Fibroblast of skin of right biceps (primary cell): Measurements from ENCODE around the gene NUP214.
A peak's percentile ranks its signal among the peaks of the same experiment; 100 is the strongest.
"Not testable (repeated sequence)": the region's sequence is repeated elsewhere in the genome, so short reads cannot be mapped to it uniquely, and the experiment has no call there.

Experiments used
- DNase-seq: peaks from one replicate; pipeline ENCODE4 v3.0.0-alpha.2; 2013

Gene NUP214

GRCh38 chr9:131237931-131238401 lies 112.6 kb downstream of the NUP214 start:
- DNase-seq = peak; percentile 81

GRCh38 chr9:131238402-131239021 lies 113.1 kb downstream of the NUP214 start:
- DNase-seq = peak; percentile 56

- no peak for DNase-seq
These were observed 114.0 kb downstream of the NUP214 start for GRCh38 chr9:131239161-131239975.

GRCh38 chr9:131240047-131240921 lies 114.9 kb downstream of the NUP214 start:
- no peak for DNase-seq

- DNase-seq = not testable (repeated sequence)
These were observed 118.9 kb downstream of the NUP214 start for GRCh38 chr9:131244331-131244730.

DNA sequence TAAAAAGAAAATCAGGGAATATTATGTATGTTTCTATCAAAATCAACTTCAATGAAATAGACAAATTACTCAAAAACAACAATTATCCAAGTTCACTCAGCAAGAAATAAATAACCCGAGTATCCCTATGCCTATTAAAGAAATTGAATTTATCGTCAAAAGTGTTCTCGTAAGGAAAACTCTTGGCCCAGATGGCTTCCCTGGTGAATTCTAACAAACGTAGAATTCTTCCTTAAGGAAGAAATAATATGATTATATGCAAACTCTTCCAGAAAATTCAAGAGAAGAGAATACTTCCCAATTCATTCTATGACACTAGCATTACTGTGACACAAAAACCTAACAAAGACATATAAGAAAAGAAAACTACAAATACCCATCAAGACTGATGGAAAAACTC lies 121.2 kb downstream of the NUP214 start:
- DNase-seq = no peak

DNA sequence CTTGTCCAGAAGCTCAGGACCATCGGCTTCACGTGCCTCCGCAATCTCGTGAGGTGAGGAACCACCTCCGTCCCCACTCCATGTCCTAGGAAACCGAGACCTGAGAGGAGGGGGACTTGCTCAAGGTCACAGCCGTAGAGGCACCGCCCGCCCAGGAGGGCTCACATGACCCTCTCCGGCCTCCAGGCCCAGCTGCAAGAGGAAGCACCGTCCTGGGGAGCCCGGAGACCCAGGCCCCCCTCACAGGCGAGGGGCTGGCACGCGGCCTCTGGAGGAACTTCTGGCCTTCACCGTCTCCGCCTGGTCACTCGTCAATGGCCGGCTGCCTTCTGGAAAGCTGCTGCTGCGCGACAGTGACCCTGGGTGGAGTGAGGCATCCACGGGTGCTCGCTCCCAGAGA lies 126.7 kb downstream of the NUP214 start:
- DNase-seq = no peak

DNA sequence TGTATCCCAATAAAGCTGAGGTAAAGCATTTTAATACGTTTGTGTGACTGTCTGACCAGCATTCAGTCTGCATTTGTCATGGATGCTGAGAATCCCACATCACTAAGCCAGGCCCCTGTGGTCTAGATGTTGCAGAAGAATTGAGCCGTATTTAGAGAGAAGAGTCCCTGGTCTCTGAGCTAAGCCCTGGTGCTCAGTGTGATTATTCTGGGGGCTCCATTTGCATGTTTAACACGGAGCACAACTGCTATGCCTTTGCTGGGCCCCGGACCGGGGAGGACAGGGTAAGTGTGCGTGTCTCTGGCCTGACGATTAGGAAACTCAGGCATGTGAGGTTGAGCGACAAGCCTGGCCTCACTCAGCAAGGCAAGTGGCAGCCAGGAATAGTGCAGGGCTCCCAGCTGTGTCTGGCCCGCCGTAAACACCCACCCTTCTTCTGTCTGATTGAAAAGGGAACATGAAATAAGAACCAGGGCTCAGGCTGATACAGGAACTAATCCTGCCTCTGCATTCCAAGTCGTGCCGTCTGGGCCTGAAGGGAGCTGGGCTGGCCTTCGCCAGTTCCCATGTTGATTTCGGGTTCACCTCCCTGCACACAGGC lies 128.6 kb downstream of the NUP214 start:
- peak; percentile 71 for DNase-seq

GRCh38 chr9:131254626-131255025 lies 129.2 kb downstream of the NUP214 start:
- DNase-seq = no peak

GRCh38 chr9:131255676-131256197 lies 130.4 kb downstream of the NUP214 start:
- DNase-seq = no peak

- no peak for DNase-seq
These were observed 132.1 kb downstream of the NUP214 start for GRCh38 chr9:131257266-131258025.

DNA sequence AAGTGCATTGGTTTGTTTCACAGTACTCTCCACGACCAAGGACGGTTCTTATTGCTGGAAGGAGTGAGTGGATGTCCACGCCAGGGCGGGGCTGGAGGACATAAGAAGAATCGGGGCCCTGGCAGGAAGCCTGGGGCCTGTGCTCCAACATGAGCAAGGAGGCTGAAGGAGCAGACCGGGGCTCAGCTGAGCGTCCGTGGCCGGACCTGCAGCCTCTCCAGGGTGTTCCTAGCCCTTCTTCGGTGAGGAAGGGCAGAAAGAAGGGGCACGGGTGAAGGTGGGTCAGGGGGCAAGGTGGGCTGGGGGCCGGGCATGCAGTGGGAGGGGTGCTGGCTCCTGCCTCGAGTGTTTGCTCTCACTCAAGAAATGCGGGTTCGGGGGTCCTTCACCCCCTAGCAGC lies 132.8 kb downstream of the NUP214 start:
- no peak for DNase-seq

GRCh38 chr9:131258698-131259431 lies 133.5 kb downstream of the NUP214 start:
- no peak for DNase-seq

GRCh38 chr9:131259432-131259898 lies 134.1 kb downstream of the NUP214 start:
- DNase-seq = no peak

DNA sequence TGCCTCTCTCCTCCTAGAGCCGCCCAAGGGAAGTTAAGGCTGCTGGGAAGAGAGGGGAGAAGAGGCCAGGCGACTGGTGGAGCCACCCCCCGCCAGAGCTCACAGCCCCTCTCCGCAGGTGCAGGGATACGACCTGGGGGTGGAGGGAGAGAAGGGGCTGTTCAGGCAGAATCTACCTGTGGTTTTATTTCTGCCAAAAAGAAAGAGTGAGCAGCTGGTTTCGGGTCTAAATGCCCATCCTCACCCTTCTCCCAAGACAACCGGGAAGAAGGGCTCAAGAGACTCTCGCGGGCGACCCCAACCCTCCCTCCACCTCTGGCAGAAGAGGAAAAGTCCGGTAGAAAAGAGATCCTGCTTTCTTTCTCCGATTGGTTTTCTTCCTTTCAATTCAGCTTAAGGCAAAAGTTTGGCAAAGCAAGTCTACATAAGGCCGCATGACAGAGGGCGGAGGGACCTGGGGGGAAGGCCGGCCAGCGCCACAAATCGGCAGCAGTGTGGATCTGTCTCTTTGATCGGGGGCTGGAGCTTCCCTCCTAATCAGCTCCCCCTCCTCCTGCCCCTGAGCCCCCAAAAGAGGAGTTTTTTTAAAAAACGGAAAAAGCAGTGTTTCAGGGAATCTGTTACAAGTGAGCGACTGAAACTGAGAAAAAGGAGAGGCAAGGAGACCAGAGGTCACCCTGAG lies 134.7 kb downstream of the NUP214 start:
- DNase-seq = no peak

GRCh38 chr9:131260751-131261452 lies 135.5 kb downstream of the NUP214 start:
- no peak for DNase-seq

DNA sequence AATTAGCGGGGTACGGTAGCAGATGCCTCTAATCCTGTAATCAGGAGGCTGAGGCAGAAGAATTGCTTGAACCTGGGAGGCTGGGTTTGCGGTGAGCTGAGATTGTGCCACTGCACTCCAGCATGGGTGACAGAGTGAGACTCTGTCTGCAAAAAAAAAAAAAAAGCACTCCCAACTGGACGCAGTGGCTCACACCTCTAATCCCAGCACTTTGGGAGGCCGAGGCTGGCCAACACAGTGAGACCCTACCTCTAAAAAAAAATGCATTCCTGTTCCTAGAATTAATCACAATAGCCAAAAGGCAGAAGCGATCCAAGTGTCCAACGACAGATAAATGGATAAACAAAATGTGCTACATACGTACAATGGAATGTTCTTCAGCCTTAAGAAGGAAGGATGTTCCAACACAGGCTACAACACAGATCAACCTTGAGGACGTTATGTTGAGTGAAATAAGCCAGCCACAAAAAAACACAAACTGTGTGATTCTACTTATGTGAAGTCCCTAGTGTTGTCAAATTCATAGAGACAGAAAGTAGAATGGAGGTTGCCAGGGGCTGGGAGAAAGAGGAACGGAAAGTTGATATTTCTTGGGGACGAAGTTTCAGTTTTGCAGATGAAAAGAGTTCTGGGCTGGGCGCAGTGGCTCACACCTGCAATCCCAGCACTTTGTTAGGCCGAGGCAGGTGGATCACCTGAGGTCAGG lies 137.1 kb downstream of the NUP214 start:
- no peak for DNase-seq

- DNase-seq = not testable (repeated sequence)
These were observed 137.6 kb downstream of the NUP214 start for GRCh38 chr9:131263033-131263343.

- DNase-seq = no peak
These were observed 138.3 kb downstream of the NUP214 start for GRCh38 chr9:131263701-131264100.
